Effector memory CD4-positive, alpha-beta T cell (primary cell): ENCODE results near the gene TUBG1.
"Not testable (repeated sequence)": the region's sequence is repeated elsewhere in the genome, so short reads cannot be mapped to it uniquely, and the experiment has no call there.

Source experiments
- DNase-seq, 3 donors: peaks; one replicate each; pipeline ENCODE4 v3.0.0-alpha.2; 2020
- H3K27ac ChIP-seq: 2 replicates; pipeline ENCODE4 v1.7.0; 2013; ENCODE audit warnings: mild to moderate bottlenecking, low read length, moderate library complexity; ENCODE audit not compliant: insufficient read depth, poor library complexity, severe bottlenecking
- H3K27me3 ChIP-seq: replicated peaks from 2 replicates; pipeline ENCODE4 v1.7.0; 2013; ENCODE audit warnings: mild to moderate bottlenecking, low read length; ENCODE audit not compliant: insufficient read depth, control insufficient read depth, poor library complexity, severe bottlenecking
- H3K36me3 ChIP-seq: 2 replicates; pipeline ENCODE4 v1.7.0; 2013; ENCODE audit warnings: mild to moderate bottlenecking, low read length, moderate library complexity; ENCODE audit not compliant: control insufficient read depth, insufficient read depth
- H3K4me1 ChIP-seq: 2 replicates; pipeline ENCODE4 v1.7.0; 2013; ENCODE audit warnings: low read length, mild to moderate bottlenecking; ENCODE audit not compliant: control insufficient read depth, insufficient read depth, poor library complexity, severe bottlenecking
- H3K4me3 ChIP-seq: 2 replicates; pipeline ENCODE4 v1.7.0; 2013; ENCODE audit warnings: low read length, low read depth, mild to moderate bottlenecking; ENCODE audit not compliant: insufficient read depth, poor library complexity, severe bottlenecking
- H3K9me3 ChIP-seq: 2 replicates; pipeline ENCODE4 v1.7.0; 2013; ENCODE audit warnings: mild to moderate bottlenecking, low read length, moderate library complexity; ENCODE audit not compliant: control insufficient read depth

TUBG1 gene

DNA sequence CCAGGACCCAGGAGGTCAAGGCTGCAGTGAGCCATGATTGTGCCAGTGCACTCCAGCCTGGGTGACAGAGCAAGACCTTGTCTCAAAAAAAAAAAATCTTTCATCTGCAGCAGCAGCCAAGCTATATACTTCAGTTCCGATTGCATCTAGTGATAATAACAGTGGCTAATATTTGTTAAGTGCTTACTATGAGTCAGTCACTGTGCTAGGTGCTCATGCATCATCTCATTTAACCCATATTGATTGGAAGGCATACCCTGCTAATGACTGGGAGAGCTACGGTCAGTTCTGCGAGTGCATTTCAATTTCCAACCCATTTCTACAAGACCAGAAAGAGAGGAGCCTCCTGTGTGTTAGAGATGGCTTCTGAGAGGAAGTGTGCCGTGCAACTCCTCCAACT is 41.9 kb downstream of the TUBG1 start:
- H3K36me3 ChIP-seq, result no peaks in the 10 kb centered on the region
- H3K9me3 ChIP-seq, result no peaks in the 10 kb centered on the region
- H3K27me3 ChIP-seq, result peaks cover 6% of the 10 kb centered on the region
- DNase-seq, result no peak
- H3K27ac ChIP-seq, result no peak overlapping the region
- no peak overlapping the region for H3K4me3 ChIP-seq
- H3K4me1 ChIP-seq, result peaks cover 2% of the 10 kb centered on the region

DNA sequence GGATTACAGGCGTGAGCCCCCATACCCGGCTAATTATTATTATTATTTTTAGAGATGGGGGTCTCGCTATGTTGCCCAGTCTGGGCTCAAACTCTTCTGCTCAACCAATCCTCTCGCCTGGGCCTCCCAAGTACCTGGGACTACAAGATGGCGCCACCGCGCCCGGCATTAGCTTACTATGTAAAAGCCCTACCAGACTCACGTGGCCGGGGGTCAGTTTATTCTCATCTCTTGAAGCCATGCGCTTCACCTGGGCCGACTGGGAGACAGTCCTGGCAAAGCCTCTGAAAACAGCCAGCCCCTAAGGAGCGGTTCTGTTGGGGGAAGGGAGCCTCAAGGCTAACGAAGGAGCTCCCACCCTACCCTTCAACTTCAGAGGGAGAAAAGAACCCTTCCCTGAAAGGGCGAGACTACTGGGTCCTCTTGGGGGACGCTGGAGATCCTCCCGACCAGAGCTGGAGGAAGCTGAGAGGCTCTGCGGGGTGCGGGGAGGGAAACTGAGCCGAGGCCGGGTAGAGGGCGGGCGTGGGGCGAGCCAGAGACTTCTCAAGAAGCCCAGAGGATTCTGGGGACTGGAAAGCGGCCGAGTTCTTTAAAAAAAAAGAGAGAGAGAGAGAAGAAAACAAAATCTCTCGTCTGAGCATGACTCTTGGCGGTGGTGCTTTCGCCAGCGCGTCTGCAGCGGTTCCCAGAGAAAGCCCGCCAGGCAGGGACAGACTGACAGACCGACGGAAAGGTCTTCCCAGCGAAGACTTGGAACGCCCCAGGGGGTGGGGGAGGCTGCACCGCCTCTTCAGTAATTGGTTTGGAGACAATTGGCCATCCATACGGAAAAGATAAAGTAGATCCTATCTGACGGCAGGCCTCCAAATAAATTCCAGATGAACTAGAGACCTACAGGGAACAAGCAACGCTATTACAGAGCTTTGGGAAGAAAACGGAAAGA is 44.0 kb downstream of the TUBG1 start:
- Histone ChIP-seq H3K27ac (no peak overlapping the region), H3K27me3 (peaks cover 6% of the 10 kb centered on the region), H3K9me3 (no peaks in the 10 kb centered on the region), H3K4me3 (no peak overlapping the region), H3K36me3 (no peaks in the 10 kb centered on the region), H3K4me1 (peaks cover 2% of the 10 kb centered on the region)
- DNase-seq, result no peak

DNA sequence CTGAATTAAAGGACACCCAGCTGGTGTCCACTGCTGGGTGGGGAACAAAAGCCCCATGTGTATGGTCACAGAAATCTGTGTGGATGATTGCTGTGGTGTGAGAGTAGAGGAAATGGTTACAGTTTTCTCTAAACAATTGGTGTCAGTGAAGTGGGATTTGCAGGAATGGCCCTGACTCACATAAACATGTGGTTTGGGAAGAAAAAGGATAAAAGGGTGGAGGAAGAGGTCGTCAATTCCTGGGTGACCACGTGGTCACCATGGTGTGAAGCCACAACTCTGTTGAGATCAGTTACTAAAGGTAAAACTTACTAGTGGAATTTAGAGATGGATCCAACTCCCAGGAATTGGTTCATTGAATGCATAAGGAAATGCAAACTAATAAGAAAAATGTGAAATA is 46.0 kb downstream of the TUBG1 start:
- no peak overlapping the region for H3K27ac ChIP-seq
- no peaks in the 10 kb centered on the region for H3K9me3 ChIP-seq
- peaks cover 2% of the 10 kb centered on the region for H3K4me1 ChIP-seq
- H3K4me3 ChIP-seq, result no peak overlapping the region
- no peak for DNase-seq
- H3K27me3 ChIP-seq, result peaks cover 6% of the 10 kb centered on the region
- no peaks in the 10 kb centered on the region for H3K36me3 ChIP-seq

DNA sequence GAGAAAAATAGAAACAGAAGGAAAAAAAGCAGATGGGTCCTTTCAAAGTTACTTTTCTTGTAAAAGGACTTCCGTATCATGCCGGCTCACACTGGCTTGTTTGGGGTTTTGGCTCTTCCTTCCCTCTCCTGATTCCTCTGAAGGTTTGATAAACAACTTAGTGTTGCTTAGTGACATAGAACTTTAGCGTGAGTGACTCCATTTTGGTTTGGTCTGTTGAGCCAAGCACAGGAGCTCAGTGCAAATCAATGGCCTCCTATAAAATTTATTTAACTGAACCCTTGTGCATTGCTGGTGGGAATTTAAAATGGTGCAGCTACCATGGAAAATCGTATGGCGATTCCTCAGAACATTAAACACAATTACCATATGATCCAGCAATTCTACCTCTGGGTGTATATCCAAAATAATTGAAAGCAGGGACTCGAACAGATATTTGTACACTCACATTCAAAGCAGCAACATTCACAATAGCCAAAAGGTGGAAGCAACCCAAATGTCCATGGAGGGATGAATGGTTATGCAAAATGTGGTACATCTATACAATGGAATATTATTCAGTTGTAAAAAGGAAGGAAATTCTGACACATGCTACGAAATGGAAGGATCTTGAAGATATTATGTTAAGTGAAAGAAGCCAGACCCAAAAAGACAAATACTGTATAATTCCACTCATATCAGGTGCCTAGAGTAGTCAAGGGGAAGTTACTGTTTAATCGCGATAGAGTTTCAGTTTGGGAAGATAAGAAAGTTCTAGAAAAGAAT is 48.5 kb downstream of the TUBG1 start:
- Histone ChIP-seq H3K27me3 (peaks cover 6% of the 10 kb centered on the region), H3K9me3 (no peaks in the 10 kb centered on the region), H3K27ac (no peak overlapping the region), H3K4me1 (peaks cover 2% of the 10 kb centered on the region), H3K4me3 (no peak overlapping the region), H3K36me3 (no peaks in the 10 kb centered on the region)
- DNase-seq, result no peak

DNA sequence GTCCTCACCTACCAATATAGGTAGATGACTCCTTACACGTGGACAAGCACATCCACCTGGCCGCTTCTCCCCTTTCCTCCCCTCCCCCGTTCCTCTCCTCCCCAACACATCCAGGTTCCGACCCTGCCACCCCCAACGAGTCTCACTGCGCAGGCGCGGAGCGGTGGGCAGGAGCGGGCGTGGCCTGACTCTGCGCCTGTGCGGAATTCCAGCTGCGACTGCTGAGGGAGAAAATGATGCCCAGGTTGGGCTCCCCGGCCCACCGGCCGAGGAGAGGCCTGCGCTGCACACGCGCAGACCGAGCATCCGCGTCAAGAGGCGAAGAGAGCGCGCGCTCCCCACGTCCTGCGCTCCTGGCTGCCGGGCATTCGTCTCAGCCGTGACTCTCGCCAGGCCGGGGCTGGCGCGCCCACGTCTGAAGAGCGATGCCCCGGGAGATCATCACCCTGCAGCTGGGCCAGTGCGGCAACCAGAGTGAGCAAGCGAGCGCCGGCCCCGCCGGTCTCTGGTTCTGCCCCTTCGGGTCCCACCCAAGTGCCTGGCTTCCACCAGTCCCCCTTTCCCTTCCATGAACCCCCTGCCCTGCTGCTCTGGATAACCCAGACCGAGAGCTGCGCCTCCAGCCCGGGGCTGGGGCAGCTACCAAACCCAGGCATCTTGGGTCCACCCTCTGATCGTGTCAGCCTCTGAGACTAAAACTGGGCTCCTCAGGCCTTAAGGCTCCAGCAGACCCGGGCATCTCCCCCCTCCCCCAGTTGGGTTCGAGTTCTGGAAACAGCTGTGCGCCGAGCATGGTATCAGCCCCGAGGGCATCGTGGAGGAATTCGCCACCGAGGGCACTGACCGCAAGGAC is 49.8 kb downstream of the TUBG1 start, which contains the start of gene TUBG2:
TUBG2 (plus strand) TSS at position 206 of the 853 bp plus-strand sequence; CDS start at position 426, 220 bp downstream.
- H3K36me3 ChIP-seq, result no peaks in the 10 kb centered on the region
- no peaks in the 10 kb centered on the region for H3K9me3 ChIP-seq
- H3K27ac ChIP-seq, result peak within 1 kb of the TSS; percentile 33
- peak; percentile 51 to 58 (median 55) for DNase-seq
- no peaks in the 10 kb centered on the region for H3K27me3 ChIP-seq
- no peaks in the 10 kb centered on the region for H3K4me1 ChIP-seq
- H3K4me3 ChIP-seq, result peak within 1 kb of the TSS; percentile 63

DNA sequence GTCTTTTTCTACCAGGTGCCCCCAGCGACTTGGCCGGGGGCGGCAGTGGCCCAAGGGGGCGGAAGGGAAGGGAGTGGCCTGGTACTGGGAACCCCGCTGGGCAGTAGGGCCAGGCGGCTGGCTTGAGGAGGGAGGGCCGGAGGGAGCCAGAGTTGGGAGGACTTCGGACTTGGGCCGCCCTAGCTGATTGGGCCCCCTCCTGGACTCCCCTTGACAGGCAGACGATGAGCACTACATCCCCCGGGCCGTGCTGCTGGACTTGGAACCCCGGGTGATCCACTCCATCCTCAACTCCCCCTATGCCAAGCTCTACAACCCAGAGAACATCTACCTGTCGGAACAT is 50.4 kb downstream of the TUBG1 start:
- DNase-seq, H3K27me3 ChIP-seq, H3K4me3 ChIP-seq: not testable (repeated sequence)

DNA sequence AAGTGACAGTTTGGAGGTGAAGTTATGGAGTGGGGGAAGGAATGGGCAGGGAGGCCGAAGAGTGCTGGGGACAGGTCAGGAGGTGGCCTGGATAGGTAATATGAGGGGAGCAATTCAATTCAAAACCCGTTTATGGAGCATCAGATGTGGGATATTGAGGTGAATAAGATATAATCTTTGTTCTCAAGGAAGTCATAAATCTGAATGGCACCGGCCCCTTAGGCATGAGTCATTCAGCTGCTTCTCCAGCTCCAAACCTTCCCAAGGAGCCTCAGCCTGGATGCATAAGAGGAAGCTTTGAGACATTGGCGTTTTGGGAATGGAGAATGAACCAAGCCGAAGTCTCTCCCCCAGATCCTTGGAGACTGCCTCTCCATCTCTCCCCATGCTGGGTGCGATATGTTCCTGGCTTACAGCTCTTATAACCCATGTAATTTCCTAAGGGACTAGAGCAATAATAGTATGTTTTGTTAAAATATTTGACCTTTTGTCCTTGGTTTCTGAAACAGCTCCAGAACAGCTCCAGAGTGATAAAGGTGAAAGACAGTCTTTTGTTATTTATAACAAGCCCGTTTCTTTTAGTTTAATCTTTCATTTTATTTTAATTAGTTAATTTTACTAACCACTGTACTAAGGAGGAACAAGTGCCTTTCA is 51.3 kb downstream of the TUBG1 start:
- Histone ChIP-seq H3K4me3 (no peak overlapping the region), H3K27me3 (no peaks in the 10 kb centered on the region), H3K36me3 (no peaks in the 10 kb centered on the region), H3K27ac (no peak overlapping the region), H3K9me3 (no peaks in the 10 kb centered on the region), H3K4me1 (no peaks in the 10 kb centered on the region)
- no peak for DNase-seq

More for the DNA sequence above, 50.4 kb downstream of the TUBG1 start:
- H3K36me3 ChIP-seq, H3K27ac ChIP-seq, H3K4me1 ChIP-seq, H3K9me3 ChIP-seq: not testable (repeated sequence)
